Left ventricle myocardium superior (tissue), 1 donor: Measurements from ENCODE around the gene DPY19L1. TPM values are rescaled to one million over a fixed set of nuclear protein-coding genes. Genes with fewer than 3 reads are reported as not detected.
"Not testable (repeated sequence)": the region's sequence is repeated elsewhere in the genome, so short reads cannot be mapped to it uniquely, and the experiment has no call there.

Experiments used
- ATAC-seq: fragments of 200-7000 bp; cut with Tn5 transposase; one replicate; pipeline ENCODE4 v1.9.1; 2020; ENCODE audit warnings: mild to moderate bottlenecking, moderate library complexity
- DNase-seq: peaks from one replicate; pipeline ENCODE4 v3.0.0-alpha.2; 2020
- intact Hi-C: fragments of 100-400 bp; cut with micrococcal nuclease; formaldehyde crosslinking; loops from one replicate; pipeline ENCODE4 v1.11.0; 2022
- total RNA-seq: library from RNA; stranded (reverse); fragmentation: NEBNext Ultra II Directional; extraction: Animal tissue kit (Norgen Biotek cat#: 25700); gene quantifications from one replicate; pipeline ENCODE4 v1.2.1, GENCODE V29; 2021
- donor health status: DM: no; HTN: yes; CAD: no; lungs with severe emphysema.

DPY19L1 gene
- total RNA-seq, 1 donor from 2014 or later = 25.0 TPM

DNA sequence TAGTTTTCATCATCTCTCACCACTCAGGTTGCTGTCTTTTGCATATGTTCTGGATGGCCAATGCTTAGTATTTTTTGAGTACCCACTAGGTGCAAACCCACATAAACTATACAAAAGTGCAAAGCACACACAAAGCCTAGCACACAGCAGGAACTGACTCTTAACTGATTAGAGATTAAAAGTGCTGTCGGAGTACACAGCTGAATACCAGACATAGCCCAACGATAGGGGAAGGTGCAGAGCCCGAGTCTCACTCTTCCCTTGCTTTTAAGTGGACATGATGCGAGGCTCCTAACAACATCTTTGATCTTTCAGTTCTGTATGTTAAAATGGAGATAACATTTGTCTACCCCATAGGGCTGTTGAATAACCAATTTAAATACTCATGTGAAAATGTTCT, 90.8 kb downstream of the DPY19L1 start:
- DNase-seq (no peak), ATAC-seq (peak; percentile 51)
- intact Hi-C loops = no loop called here

DNA sequence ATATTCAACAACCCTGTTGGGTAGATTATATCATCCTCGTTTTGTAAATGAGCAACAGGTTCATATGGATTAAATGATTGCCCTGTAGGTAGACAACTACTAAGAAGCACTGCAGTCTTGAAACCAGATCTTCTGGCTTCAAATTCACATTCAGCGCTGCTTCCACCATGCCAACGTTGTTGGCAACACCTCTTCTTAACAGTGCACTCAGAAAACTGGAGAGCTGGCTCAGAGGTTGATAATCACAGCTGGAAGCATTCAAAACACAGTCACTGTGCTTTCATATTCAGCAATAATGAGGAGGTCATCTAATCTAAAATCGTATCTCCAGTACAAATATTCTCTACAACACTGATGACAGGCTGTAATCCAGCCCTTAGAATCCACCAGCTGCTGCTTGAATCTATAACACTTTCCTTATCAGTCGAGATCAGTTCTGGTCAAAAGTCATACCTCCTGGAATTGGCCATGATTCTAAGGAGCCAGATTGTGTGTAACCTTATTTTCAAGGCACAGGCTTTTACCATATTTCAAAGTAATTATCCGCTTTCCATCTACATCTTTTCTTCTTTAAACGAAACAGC, 91.3 kb downstream of the DPY19L1 start:
- ATAC-seq = peak; percentile 70
- intact Hi-C loops = not testable (repeated sequence)

DNA sequence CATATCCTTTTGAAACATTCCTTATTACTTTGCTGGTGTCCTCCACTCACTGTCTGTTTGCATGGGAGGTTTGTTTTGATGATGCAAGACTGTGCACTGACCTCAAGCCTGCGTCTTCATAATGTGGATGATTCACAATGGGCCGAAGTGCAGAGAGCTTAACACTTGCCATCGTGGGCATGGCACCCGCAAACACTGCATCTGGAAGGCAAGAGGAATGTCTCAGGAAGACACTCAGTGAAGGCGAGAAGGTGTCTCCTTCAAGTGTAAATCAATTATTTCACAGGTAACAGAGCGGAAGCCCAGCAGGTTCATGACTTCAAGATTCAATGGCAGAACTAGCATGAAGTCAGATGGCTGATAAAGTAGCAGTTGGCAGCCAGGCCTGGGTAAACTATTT, 98.1 kb downstream of the DPY19L1 start:
- intact Hi-C loops = no loop called here
- no peak for DNase-seq
- ATAC-seq = no peak

More for the DNA sequence above, 91.3 kb downstream of the DPY19L1 start:
- not testable (repeated sequence) for DNase-seq

DNA sequence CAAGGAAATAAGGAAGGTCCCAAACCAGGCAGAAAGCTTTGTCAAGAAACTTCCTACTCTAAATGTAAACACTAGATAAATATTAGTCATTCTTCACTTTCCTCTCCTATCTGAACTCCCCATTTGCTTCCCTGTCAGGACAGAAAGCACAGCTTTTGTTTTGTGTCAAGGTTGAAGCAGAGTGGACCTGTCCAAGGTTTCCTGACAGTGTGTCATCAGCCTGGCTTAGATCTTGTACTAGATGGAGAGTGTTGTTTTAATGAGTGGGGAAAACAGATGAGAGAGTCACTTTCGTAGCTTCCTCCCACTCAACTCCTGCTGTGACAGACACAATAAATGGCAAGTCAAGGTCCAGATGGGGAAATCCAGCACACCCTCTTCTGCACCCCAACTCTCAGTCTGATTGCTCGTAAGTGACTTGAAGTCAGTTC, 101.5 kb downstream of the DPY19L1 start:
- ATAC-seq, DNase-seq, intact Hi-C loops: not testable (repeated sequence)

DNA sequence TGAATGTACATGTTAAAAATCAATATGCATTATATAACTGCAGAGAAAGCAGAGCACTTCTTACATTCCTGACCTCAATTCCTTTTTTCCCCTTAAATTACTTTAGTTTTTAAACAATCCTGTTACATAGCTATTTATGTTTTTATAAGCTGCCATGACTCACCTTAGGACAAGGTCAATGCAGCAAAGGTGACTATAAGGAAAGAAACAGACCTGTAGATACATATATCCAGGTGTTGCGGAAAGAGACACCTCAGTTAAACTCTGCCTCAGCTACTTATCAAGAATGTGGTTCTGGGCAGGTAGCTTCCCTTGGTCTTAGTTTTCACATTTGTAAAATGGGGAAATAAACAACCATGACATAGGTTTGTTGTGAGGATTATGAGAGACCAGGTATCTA, 105.5 kb downstream of the DPY19L1 start:
- ATAC-seq (no peak), DNase-seq (no peak)
- intact Hi-C loops = no loop called here

DNA sequence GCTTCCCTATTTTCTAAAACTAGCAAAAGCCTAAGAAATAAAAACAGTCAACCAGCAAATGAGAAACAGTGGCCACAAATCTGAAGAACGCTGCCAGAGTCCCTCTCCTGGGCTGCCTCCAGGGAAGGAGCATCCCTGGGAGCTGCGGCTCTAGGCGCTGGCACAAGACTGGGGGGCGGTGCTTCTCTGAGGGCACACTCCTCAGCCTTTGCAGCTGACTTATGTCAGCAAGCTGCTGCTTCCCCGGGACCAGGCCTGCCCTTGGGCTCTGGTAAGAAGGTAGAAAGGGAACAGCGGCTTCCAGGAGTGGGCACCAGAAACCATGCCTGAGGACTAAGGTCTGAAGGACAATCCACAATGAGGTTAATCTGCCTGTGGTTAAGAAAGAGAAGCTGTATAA, 107.5 kb downstream of the DPY19L1 start:
- intact Hi-C loops = not testable (repeated sequence)
- peak; percentile 57 for ATAC-seq
- DNase-seq = peak; percentile 29

DNA sequence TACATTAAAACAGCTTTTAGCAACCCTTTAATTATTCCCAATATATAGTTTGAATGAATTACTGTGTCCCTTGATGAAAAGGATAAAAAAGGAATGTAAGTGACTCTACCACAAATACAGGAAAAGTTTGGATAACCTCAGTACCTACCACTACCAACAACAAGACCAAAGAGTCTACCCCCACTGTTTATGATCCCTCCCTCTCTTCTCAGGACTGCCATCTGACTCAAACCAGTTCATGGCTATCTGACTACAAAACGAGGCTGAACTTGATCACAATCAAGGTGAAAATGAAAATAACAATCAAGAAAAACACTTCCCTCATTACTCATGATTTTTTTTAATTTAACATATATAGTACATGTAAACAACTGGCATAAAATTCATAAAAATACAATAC, 108.7 kb downstream of the DPY19L1 start:
- ATAC-seq (no peak), DNase-seq (no peak)
- intact Hi-C loops = no loop called here

DNA sequence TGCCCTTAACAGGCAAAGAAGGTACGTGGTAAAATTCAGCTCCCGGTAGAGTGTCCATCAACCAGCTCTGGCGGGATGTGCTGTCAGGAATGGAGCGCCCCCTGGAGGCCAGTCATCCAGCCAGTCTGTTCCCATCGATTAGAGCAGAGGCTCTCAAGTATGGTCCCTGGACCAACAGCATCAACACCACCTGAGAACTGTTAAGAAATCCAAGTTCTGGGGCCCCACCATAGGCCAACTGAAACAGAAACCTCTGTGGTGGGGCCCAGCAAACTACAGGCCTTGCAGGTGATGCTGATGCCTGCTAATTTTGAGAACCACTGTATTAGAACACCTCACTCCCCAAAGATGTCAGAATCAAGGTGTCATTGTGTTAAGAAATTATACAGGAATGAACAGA, 109.2 kb downstream of the DPY19L1 start:
- peak; percentile 54 for DNase-seq
- ATAC-seq = peak; percentile 44
- intact Hi-C loops = no loop called here

DNA sequence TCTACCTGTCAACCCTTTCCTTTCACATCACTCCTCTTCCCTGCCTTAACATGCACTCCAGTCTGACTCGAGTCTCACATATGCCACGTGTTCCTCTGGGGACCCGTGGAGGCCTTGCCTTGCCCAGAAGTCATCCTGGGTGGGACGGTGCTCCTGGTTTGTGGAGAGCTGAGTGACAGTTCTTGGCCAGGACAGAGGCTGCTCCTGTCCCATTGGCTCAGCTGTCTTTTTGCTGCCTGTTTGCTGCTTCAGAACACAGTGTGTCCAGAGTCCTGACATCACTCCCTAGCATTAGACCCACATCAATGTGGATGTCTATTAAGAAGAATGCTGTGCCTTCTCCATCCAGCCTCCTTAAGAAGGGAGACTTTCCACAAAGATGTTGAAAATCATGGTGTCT, 116.8 kb downstream of the DPY19L1 start:
- intact Hi-C loops = not testable (repeated sequence)

DNA sequence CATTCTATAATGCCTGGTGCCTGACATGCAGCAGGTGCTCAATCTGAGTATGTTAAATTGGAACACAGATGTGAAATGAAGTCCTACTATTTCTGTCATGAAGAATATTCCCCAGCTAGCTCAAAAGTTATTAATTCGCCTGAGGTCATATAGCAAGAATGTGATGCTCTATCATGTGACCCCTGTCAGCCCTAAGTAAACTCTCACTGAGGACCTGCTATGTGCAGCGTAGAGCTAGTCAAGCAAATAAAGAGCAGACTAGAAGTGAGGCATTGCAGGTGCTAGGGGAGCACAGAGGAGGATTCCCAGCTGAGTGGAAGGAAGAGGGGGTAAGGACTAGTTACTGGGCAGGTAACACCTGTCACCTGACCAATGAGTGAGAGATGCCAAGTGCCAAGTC, 118.2 kb downstream of the DPY19L1 start:
- ATAC-seq = peak; percentile 63
- DNase-seq, intact Hi-C loops: not testable (repeated sequence)

More for the DNA sequence above, 116.8 kb downstream of the DPY19L1 start:
- not testable (repeated sequence) for DNase-seq, ATAC-seq

DNA sequence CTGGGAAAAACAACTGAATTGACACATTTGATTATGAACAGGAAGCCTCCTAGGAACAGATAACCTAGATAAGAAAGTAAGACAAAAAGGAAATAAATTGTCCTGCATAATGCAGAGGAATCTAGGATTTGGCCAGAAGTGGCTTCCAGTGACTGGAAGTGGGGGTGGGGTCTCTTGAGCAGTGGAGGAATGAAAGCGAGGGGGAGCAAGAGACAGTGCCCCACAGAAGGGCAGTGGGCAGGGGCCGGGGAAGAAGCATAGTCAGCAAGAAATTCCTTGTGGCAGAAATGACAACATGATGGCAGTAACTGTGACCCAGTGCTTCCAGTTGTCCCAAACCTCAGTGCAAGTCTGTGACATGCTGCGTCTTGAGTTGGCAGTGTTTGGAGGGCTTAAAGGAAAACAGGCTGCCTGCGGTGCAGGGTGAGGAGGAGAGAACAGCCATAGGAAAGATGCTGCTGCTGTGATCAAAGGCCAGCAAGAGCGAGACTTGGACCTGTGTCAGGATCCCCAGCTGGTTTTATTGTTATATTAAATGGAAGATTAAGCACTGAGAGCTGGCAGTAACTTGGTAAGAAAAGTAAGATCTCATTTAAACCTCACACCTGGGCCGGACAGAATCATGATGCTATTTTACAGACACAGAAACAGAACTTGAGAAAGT, 119.0 kb downstream of the DPY19L1 start:
- DNase-seq, ATAC-seq, intact Hi-C loops: not testable (repeated sequence)

DNA sequence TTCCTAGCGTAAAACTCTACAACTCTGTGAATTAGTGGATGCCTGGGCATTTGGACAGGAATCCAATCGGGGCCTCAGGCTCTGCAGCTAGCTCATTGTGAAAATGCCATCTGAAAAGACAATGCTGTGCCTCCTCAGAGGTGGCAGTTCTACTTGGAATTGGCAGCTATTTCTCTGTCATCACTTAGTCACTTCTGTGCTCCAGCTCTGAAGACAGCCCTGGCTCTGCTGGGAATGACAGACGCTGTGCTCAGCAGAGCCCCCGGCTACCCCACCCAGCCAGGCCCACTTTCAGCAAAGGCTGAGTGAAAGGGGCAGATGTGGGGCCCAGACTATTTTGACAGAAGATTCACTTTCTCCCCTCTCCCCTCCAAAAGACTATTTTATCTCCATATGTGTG, 119.8 kb downstream of the DPY19L1 start:
- ATAC-seq = peak; percentile 78
- intact Hi-C loops, DNase-seq: not testable (repeated sequence)

DNA sequence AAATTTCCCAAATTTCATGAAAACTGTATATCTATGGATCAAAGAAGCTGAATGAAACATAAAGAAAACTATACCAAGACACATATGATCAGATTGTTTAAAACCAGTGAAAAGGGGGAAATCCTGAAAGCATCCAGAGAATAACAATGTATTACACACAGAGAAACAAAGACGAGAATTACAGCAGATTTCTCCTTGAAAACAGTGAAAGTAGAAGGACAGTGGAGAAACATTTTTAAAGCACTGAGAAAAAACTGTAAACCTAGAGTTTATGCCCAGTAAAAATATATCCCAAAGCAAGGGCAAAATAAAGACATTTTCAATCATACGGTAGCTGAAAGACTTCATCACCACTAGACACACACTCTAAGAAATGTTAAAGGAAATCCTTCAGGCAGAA, 121.0 kb downstream of the DPY19L1 start:
- DNase-seq = no peak
- ATAC-seq = no peak

DNA sequence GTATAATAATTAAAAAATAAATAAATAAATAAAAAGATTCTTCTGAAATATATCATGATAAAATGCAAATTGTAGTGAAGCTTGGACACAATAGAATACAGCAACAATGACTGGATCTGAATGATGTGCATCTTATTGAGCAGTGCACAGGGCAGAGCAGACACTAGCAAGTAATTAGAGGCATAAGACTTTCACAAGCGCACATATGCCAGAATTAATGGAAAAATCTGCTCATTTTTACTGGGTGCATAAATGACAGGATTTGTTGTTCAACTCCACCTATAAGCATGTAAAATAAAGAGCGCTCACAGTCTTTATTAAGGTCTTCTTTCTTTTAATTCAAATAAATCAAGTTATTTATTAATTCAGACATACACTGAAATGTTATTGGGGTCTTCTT, 125.0 kb downstream of the DPY19L1 start:
- DNase-seq = no peak
- intact Hi-C loops = no loop called here
- no peak for ATAC-seq

More for the DNA sequence above, 121.0 kb downstream of the DPY19L1 start:
- intact Hi-C loops = no loop called here

DNA sequence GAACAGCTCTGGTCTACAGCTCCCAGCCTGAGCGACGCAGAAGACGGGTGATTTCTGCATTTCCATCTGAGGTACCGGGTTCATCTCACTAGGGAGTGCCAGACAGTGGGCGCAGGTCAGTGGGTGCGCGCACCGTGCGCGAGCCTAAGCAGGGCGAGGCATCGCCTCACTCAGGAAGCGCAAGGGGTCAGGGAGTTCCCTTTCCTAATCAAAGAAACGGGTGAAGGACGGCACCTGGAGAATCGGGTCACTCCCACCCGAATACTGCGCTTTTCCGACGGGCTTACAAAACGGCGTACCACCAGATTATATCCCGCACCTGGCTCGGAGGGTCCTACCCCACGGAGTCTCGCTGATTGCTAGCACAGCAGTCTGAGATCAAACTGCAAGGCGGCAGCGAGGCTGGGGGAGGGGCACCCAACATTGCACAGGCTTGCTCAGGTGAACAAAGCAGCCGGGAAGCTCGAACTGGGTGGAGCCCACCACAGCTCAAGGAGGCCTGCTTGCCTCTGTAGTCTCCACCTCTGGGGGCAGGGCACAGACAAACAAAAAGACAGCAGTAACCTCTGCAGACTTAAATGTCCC, 130.9 kb downstream of the DPY19L1 start:
- ATAC-seq, intact Hi-C loops: not testable (repeated sequence)
- DNase-seq = peak; percentile 25

DNA sequence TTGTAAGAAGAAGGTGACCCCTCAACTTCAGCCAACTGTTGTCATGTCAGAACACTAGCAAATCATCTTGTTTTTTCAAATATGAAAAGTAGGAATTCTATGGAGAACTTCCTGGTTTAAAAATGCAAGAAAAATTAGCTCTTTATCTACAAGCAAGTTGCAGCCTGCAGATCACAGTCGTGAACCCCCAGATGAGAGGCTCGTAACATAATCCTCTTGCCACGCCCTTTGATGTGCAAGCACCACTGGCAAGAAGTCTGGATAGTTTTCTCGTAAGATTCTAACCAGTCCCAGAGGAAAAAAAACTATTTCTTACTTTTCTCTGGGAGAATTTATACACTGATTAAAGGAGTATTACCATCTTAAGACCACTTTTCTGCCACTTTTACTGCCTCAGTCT, 132.3 kb downstream of the DPY19L1 start:
- intact Hi-C loops = no loop called here
- no peak for ATAC-seq
- DNase-seq = no peak

DNA sequence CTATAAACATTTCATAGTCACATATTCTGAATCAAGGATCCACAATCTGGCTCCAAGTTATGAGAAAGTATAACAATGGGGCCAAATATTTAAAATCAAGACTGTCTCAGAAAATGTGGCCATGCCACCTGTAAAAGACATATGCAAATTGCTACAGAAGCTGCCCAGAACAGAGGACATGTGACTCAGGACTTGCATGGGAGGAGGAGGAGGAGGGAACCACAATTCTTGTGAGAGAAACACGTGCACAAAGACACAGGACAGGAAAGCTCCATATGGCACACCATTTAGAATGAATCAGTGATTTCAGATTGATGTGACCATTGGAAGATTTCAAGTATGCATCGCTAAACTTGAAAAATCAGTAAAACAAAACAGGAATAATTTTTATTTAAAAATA, 133.4 kb downstream of the DPY19L1 start:
- ATAC-seq, intact Hi-C loops, DNase-seq: not testable (repeated sequence)

DNA sequence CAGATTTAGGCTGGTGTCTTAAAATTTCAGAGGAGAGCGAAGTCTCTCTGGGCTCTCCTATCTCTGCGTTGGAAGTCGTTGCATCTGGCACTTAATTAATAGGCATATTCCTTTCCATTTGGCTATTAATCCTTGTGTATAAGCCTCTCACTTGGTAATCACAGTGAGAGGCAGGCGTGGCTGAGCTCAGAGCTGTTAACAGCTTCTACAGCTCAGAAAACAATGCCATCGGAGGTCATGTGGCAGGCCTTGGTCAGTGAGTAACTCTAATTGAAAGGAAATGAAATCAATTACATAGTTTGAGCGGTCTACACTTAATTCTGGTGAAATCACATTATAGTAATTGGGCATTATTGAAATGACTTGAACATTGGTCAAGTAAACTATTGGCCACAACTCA, 135.1 kb downstream of the DPY19L1 start:
- intact Hi-C loops = no loop called here
- DNase-seq = no peak
- ATAC-seq = no peak

DNA sequence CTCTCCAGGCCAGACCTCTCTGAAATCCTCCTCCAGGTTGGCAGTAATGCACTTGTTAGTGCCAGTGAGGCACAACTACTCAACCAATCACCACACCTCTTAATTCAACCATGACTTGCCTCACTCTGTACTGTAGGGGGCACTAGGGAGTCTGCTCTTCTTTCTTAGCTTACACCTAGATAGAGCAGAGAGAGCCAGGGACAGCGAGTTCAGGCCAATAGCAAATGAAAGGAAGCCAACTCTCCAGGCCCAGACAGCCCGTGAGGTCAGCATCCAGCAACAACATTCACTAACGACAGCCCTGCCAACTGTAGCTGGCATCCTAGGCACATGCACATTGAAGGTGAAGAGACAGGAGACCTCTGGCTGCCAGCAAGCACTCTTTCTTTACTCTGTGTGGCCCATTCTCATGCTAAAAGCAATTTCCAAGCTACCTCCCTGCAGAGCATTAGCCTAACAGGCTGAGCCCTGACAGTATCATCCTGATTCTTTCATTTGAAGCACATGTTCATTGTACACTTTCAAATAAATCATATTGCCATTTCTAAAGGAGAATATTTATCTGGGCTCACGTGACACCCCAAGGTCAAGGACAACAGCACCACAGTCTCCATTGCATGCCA, 136.3 kb downstream of the DPY19L1 start:
- ATAC-seq (peak; percentile 98), DNase-seq (peak; percentile 56)
- intact Hi-C loops = no loop called here

DNA sequence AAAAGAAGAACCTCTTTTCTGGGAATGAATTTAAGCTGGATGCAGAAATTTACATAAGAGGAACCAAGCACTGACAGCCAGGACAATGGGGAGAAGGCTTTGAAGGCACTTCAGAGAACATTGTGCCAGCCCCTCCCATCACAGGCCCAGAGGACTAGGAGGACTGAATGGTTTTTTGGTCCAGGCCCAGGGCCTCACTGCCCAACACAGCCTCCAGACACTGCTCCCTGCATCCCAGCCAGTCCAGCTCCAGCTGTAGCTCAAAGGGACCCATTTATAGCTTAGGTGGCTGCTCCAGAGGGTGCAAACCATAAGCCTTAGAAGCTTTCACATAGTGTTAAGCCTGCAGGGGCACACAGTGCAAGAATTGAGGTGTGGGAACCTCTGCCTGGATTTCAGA, 142.1 kb downstream of the DPY19L1 start:
- DNase-seq (no peak), ATAC-seq (no peak)
- intact Hi-C loops = no loop called here
